Activated naive CD8-positive, alpha-beta T cell treated with anti-CD3 and anti-CD28 coated beads, Interleukin-2, amount 50 U/mL, for 24 hours (primary cell): ENCODE measurements around the gene CTXN1.
"Not testable (repeated sequence)": the region's sequence is repeated elsewhere in the genome, so short reads cannot be mapped to it uniquely, and the experiment has no call there.

ENCODE experiments used
- ATAC-seq: fragments of 150-1000 bp; cut with Tn5 transposase; one replicate; pipeline ENCODE4 v1.10.0; 2021
- DNase-seq: peaks from one replicate; pipeline ENCODE4 v3.0.0; 2021
- H3K27ac Mint-ChIP-seq: one replicate; pipeline ENCODE4 v1.8.0; 2021; ENCODE audit warnings: mild to moderate bottlenecking, mixed read lengths
- H3K27me3 Mint-ChIP-seq: one replicate; pipeline ENCODE4 v1.8.0; 2021; ENCODE audit warnings: mixed read lengths
- H3K36me3 Mint-ChIP-seq: one replicate; pipeline ENCODE4 v1.8.0; 2021; ENCODE audit warnings: low read depth, mixed read lengths
- H3K4me1 Mint-ChIP-seq: one replicate; pipeline ENCODE4 v1.8.0; 2021; ENCODE audit warnings: mixed read lengths
- H3K4me3 Mint-ChIP-seq: one replicate; pipeline ENCODE4 v1.8.0; 2021; ENCODE audit warnings: mild to moderate bottlenecking, moderate library complexity, mixed read lengths
- H3K9me3 Mint-ChIP-seq: one replicate; pipeline ENCODE4 v1.8.0; 2021; ENCODE audit warnings: mixed read lengths

Gene CTXN1

GRCh38 chr19:7961920-7962626, 36.1 kb upstream of the CTXN1 start:
- Mint-ChIP-seq H3K9me3 (no peaks in the 10 kb centered on the region), H3K27me3 (no peaks in the 10 kb centered on the region), H3K36me3 (peaks cover 17% of the 10 kb centered on the region), H3K4me3 (no peak overlapping the region), H3K27ac (no peak overlapping the region), H3K4me1 (peaks cover 9% of the 10 kb centered on the region)
- DNase-seq (no peak), ATAC-seq (no peak)

GRCh38 chr19:7961082-7961481, 35.1 kb upstream of the CTXN1 start:
- not testable (repeated sequence) for DNase-seq, H3K4me3 Mint-ChIP-seq, H3K9me3 Mint-ChIP-seq, H3K27ac Mint-ChIP-seq, H3K4me1 Mint-ChIP-seq, H3K27me3 Mint-ChIP-seq, ATAC-seq
- peaks cover 12% of the 10 kb centered on the region for H3K36me3 Mint-ChIP-seq

GRCh38 chr19:7959211-7959610, 33.3 kb upstream of the CTXN1 start:
- H3K27ac Mint-ChIP-seq, result no peak overlapping the region
- DNase-seq, result no peak
- no peaks in the 10 kb centered on the region for H3K9me3 Mint-ChIP-seq
- peaks cover 8% of the 10 kb centered on the region for H3K36me3 Mint-ChIP-seq
- no peaks in the 10 kb centered on the region for H3K27me3 Mint-ChIP-seq
- H3K4me1 Mint-ChIP-seq, result peaks cover 9% of the 10 kb centered on the region
- no peak overlapping the region for H3K4me3 Mint-ChIP-seq
- no peak for ATAC-seq

- H3K36me3 Mint-ChIP-seq, result no peaks in the 10 kb centered on the region
These were observed 29.8 kb upstream of the CTXN1 start for GRCh38 chr19:7955696-7956095.

GRCh38 chr19:7953576-7953975, 27.6 kb upstream of the CTXN1 start:
- Mint-ChIP-seq H3K4me3 (no peak overlapping the region), H3K4me1 (peaks cover 3% of the 10 kb centered on the region), H3K27me3 (no peaks in the 10 kb centered on the region), H3K27ac (no peak overlapping the region), H3K9me3 (no peaks in the 10 kb centered on the region), H3K36me3 (no peaks in the 10 kb centered on the region)
- no peak for DNase-seq
- ATAC-seq, result no peak

More at GRCh38 chr19:7955696-7956095, 29.8 kb upstream of the CTXN1 start:
- DNase-seq (no peak), ATAC-seq (no peak)
- Mint-ChIP-seq H3K4me1 (peaks cover 9% of the 10 kb centered on the region), H3K9me3 (no peaks in the 10 kb centered on the region), H3K4me3 (no peak overlapping the region), H3K27me3 (no peaks in the 10 kb centered on the region), H3K27ac (no peak overlapping the region)

GRCh38 chr19:7953060-7953459, 27.1 kb upstream of the CTXN1 start:
- DNase-seq, result no peak
- Mint-ChIP-seq H3K9me3 (no peaks in the 10 kb centered on the region), H3K4me3 (no peak overlapping the region), H3K36me3 (no peaks in the 10 kb centered on the region), H3K4me1 (peaks cover 3% of the 10 kb centered on the region), H3K27me3 (no peaks in the 10 kb centered on the region), H3K27ac (no peak overlapping the region)
- no peak for ATAC-seq

GRCh38 chr19:7947939-7948338, 22.0 kb upstream of the CTXN1 start:
- H3K27ac Mint-ChIP-seq, result no peak overlapping the region
- H3K4me3 Mint-ChIP-seq, result no peak overlapping the region
- H3K9me3 Mint-ChIP-seq, result no peaks in the 10 kb centered on the region
- peaks cover 22% of the 10 kb centered on the region for H3K4me1 Mint-ChIP-seq
- H3K27me3 Mint-ChIP-seq, result no peaks in the 10 kb centered on the region
- no peaks in the 10 kb centered on the region for H3K36me3 Mint-ChIP-seq
- no peak for ATAC-seq
- DNase-seq, result no peak

- no peaks in the 10 kb centered on the region for H3K9me3 Mint-ChIP-seq
- peak overlapping the region; percentile 90 for H3K4me3 Mint-ChIP-seq
- H3K27me3 Mint-ChIP-seq, result no peaks in the 10 kb centered on the region
- H3K36me3 Mint-ChIP-seq, result peaks cover 13% of the 10 kb centered on the region
- ATAC-seq, result peak; percentile 47
- DNase-seq, result peak; percentile 88
- peak overlapping the region; percentile 92 for H3K27ac Mint-ChIP-seq
- peaks cover 41% of the 10 kb centered on the region for H3K4me1 Mint-ChIP-seq
These were observed 18.3 kb upstream of the CTXN1 start for GRCh38 chr19:7944177-7944761.

GRCh38 chr19:7943444-7944176, 17.7 kb upstream of the CTXN1 start, which contains the start of gene TIMM44:
TSS of gene TIMM44 (minus strand) at chr19:7943666. CDS start at chr19:7943651, 15 bp downstream.
- Mint-ChIP-seq H3K27ac (peak within 1 kb of the TSS; percentile 92), H3K4me1 (peaks cover 44% of the 10 kb centered on the region), H3K36me3 (peaks cover 17% of the 10 kb centered on the region), H3K9me3 (no peaks in the 10 kb centered on the region), H3K4me3 (peak within 1 kb of the TSS; percentile 90), H3K27me3 (no peaks in the 10 kb centered on the region)
- DNase-seq (peak; percentile 98), ATAC-seq (peak; percentile 99)

- Mint-ChIP-seq H3K4me3 (peak overlapping the region; percentile 90), H3K27me3 (no peaks in the 10 kb centered on the region), H3K27ac (peak overlapping the region; percentile 92), H3K36me3 (peaks cover 17% of the 10 kb centered on the region), H3K9me3 (no peaks in the 10 kb centered on the region), H3K4me1 (peaks cover 44% of the 10 kb centered on the region)
- no peak for ATAC-seq
- DNase-seq, result no peak
These were observed 17.1 kb upstream of the CTXN1 start for GRCh38 chr19:7942981-7943443.

GRCh38 chr19:7941895-7942596, 16.1 kb upstream of the CTXN1 start:
- H3K27me3 Mint-ChIP-seq, result no peaks in the 10 kb centered on the region
- H3K4me1 Mint-ChIP-seq, result peaks cover 44% of the 10 kb centered on the region
- peaks cover 20% of the 10 kb centered on the region for H3K36me3 Mint-ChIP-seq
- H3K4me3 Mint-ChIP-seq, result peak overlapping the region; percentile 90
- ATAC-seq (no peak), DNase-seq (no peak)
- peak overlapping the region; percentile 92 for H3K27ac Mint-ChIP-seq
- no peaks in the 10 kb centered on the region for H3K9me3 Mint-ChIP-seq

- no peak for DNase-seq
- H3K27me3 Mint-ChIP-seq, result no peaks in the 10 kb centered on the region
- no peak overlapping the region for H3K27ac Mint-ChIP-seq
- H3K9me3 Mint-ChIP-seq, result no peaks in the 10 kb centered on the region
- H3K4me3 Mint-ChIP-seq, result peak overlapping the region; percentile 32
- ATAC-seq, result no peak
- peaks cover 24% of the 10 kb centered on the region for H3K36me3 Mint-ChIP-seq
- peaks cover 40% of the 10 kb centered on the region for H3K4me1 Mint-ChIP-seq
These were observed 14.9 kb upstream of the CTXN1 start for GRCh38 chr19:7940841-7941240.

GRCh38 chr19:7934766-7935165, 8.8 kb upstream of the CTXN1 start:
- Mint-ChIP-seq H3K36me3 (peaks cover 22% of the 10 kb centered on the region), H3K9me3 (no peaks in the 10 kb centered on the region), H3K4me3 (no peak overlapping the region), H3K27ac (no peak overlapping the region), H3K4me1 (peaks cover 9% of the 10 kb centered on the region), H3K27me3 (no peaks in the 10 kb centered on the region)
- no peak for ATAC-seq
- no peak for DNase-seq
